Measurements from ENCODE around the gene TPRN. TPM values are rescaled to one million over a fixed set of nuclear protein-coding genes. Genes with fewer than 3 reads are reported as not detected.
A peak's percentile ranks its signal among the peaks of the same experiment; 100 is the strongest.

TPRN gene
- total RNA-seq, 1 donor from 2014 or later: 19.7 TPM

GRCh38 chr9:137236238-137236935 is 35.8 kb upstream of the TPRN start:
- peaks cover 11% of the 10 kb centered on the region for H3K4me1 Mint-ChIP-seq (ENCODE audit: low read depth)
- H3K27ac Mint-ChIP-seq (ENCODE audit: unreplicated experiment): no peak overlapping the region
- no peaks in the 10 kb centered on the region for H3K36me3 Mint-ChIP-seq (ENCODE audit: low read depth)
- peak; percentile 99 for TF ChIP-seq CTCF (IDR thresholded peaks at IDR 0.05)
- no peak overlapping the region for H3K4me3 Mint-ChIP-seq (ENCODE audit: unreplicated experiment)
- no peak for DNase-seq (ENCODE audit: low spot score)
- H3K9me3 Mint-ChIP-seq (ENCODE audit: low read depth): no peaks in the 10 kb centered on the region
- no peaks in the 10 kb centered on the region for H3K27me3 Mint-ChIP-seq (ENCODE audit: low read depth)

GRCh38 chr9:137235424-137236237 is 35.1 kb upstream of the TPRN start:
- no peaks in the 10 kb centered on the region for H3K27me3 Mint-ChIP-seq (ENCODE audit: low read depth)
- H3K27ac Mint-ChIP-seq (ENCODE audit: unreplicated experiment): no peak overlapping the region
- no peak for TF ChIP-seq CTCF (IDR thresholded peaks at IDR 0.05)
- H3K36me3 Mint-ChIP-seq (ENCODE audit: low read depth): no peaks in the 10 kb centered on the region
- no peaks in the 10 kb centered on the region for H3K9me3 Mint-ChIP-seq (ENCODE audit: low read depth)
- peaks cover 11% of the 10 kb centered on the region for H3K4me1 Mint-ChIP-seq (ENCODE audit: low read depth)
- H3K4me3 Mint-ChIP-seq (ENCODE audit: unreplicated experiment): no peak overlapping the region
- DNase-seq (ENCODE audit: low spot score): no peak

- no peak for DNase-seq (ENCODE audit: low spot score)
- Mint-ChIP-seq H3K4me1 (ENCODE audit: low read depth) (peaks cover 9% of the 10 kb centered on the region), H3K9me3 (ENCODE audit: low read depth) (no peaks in the 10 kb centered on the region), H3K27me3 (ENCODE audit: low read depth) (no peaks in the 10 kb centered on the region), H3K36me3 (ENCODE audit: low read depth) (no peaks in the 10 kb centered on the region), H3K27ac (ENCODE audit: unreplicated experiment) (no peak overlapping the region), H3K4me3 (ENCODE audit: unreplicated experiment) (no peak overlapping the region)
- no peak for TF ChIP-seq CTCF (IDR thresholded peaks at IDR 0.05)
These were observed 34.4 kb upstream of the TPRN start for GRCh38 chr9:137234758-137235423.

DNA sequence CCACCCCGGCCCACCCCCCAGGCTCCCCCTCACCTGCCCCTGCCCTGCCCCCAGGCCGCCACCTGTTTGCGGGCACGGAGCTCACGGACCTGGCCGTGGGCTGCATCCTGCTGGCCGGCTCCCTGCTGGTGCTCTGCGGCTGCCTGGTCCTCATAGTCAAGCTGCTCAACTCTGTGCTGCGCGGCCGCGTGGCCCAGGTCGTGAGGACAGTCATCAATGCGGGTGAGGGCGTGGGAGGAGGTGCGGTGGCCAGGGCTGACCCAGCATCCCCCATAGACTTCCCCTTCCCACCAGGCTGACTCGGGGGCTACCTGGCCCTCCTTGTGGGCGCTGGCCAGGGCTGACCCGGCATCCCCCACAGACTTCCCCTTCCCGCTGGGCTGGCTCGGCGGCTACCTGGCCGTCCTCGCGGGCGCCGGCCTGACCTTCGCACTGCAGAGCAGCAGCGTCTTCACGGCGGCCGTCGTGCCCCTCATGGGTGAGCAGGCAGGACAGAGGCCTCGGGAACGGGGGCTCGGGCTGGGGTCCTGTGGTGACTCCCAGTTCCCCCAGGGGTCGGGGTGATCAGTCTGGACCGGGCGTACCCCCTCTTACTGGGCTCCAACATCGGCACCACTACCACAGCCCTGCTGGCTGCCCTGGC is 33.6 kb upstream of the TPRN start:
- Mint-ChIP-seq H3K9me3 (ENCODE audit: low read depth) (no peaks in the 10 kb centered on the region), H3K4me3 (ENCODE audit: unreplicated experiment) (no peak overlapping the region), H3K27ac (ENCODE audit: unreplicated experiment) (no peak overlapping the region), H3K4me1 (ENCODE audit: low read depth) (peaks cover 4% of the 10 kb centered on the region), H3K27me3 (ENCODE audit: low read depth) (no peaks in the 10 kb centered on the region), H3K36me3 (ENCODE audit: low read depth) (no peaks in the 10 kb centered on the region)
- DNase-seq (ENCODE audit: low spot score): no peak
- no peak for TF ChIP-seq CTCF (IDR thresholded peaks at IDR 0.05)
